Measurements from ENCODE around the gene ZNF611.
"Not testable (repeated sequence)": the region's sequence is repeated elsewhere in the genome, so short reads cannot be mapped to it uniquely, and the experiment has no call there.

Gene ZNF611

DNA sequence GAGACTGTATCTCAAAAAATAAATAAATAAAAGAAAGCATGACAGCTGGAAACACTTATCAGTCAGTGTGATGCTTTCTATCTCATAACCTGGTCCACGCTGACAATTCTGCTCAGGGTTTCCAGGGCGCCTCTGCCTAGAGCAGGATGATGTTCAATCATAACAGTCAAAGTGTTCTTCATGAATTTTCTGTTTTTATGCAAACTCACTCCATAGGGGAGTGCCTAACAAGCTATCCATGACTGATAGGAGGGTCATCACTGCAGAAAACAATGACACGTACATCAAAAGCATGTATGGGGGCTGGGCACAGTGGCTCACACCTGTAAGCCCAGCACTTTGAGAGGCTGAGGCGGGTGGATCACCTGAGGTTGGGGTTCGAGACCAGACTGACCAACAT, 55.2 kb downstream of the ZNF611 start:
- no peak for DNase-seq

DNA sequence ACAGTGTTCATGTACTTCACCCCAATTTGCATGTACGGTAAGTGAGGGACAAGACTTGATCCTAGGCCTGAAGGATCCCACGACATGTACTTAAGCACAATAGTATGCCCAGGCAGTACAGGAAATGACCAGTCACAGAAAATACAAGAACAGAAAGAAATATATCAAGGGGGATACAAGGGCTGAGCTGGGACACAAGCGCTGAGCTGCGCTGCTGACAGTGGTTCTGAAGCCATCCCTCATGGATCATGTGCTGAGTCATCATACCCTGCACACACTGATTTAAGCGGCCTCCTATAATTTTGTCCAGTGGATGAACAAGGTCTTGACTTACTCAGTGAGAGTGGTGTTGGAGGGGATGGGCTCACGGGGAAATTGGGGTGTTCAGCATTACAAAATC, 59.6 kb downstream of the ZNF611 start:
- not testable (repeated sequence) for DNase-seq

DNA sequence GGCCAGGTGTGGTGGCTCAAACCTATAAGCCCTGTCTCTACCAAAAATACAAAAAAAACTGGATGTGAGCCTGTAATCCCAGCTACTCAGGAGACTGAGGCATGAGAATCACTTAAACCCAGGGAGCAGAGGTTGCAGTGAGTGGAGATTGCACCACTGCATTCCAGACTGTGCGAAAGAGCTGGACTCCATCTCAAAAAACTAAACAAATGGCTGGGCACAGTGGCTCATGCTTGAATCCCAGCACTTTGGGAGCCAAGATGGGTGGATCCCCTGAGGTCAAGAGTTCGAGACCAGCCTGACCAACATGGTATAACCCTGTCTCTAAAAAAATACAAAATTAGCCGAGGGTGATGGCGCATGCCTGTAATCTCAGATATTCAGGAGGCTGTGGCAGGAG, 61.8 kb downstream of the ZNF611 start:
- no peak for DNase-seq

DNA sequence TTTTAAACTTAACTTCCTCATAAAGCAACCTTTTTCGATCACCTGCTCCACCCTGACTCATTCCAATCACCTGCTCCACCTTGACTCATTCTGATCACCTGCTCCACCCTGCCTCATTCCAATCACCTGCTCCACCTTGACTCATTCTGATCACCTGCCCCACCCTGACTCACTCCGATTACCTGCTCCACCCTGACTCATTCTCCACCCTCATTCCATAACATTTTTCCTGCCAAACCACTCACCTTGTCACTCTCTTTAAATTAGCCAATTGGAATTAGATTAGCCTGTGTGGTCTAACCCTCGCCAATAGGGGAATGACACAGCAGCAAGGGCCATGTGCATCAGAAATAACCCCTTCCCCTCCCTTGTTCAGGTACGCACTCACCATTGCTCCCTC, 64.8 kb downstream of the ZNF611 start:
- DNase-seq: no peak

DNA sequence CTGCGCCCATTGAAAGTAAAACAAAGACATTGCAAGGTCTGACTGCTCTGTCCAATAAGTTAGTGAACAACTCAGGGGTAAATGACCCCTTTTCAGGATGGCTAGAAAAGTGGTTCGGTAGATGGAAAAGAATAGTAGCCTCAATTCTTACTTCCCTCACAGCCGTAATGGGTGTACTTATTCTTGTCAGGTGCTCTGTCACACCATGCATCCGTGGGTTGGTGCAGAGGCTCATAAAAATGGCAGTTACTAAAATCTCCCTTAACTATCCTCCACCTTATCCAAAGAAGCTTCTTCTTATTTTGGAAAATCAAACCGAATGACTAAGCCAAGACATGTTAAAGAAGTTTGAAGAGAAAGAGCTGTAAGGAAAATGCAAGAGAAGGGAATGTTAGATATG, 65.3 kb downstream of the ZNF611 start:
- no peak for DNase-seq

DNA sequence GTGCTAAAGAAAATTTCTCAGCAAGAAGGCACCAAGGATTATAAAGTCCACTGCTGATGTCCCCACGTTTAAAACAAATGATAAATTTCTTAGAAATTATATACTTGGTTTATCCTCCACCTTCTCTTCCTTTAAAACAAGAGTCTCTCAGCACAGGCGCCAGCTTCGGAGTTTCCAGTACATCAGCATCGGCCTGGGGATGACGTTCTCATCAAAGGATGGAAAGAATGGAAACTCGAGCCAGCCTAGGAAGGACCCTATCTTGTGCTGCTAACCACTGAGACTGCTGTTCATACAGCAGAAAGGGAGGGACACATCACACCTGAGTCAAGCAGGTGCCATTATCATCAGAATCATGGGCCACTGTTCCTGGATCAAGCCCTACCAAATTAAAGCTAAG, 66.9 kb downstream of the ZNF611 start:
- no peak for DNase-seq

DNA sequence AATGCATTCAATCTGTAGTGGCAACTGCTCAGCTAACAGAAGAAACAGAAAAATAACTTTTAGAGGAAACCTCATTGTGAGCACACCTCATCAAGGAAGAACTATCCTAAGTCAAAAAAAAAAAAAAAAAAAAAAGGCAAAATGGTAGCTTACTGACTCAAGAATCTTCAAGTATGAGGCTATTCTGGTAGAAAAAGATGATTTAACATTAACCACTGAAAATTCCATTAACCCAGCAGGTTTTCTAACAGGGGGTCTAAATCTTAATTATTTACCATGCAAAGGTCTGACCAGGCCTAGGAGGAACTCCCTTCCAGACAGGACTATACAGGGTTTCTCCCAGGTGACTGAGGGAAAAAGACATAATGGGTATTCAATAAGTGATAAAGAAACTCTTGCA, 68.3 kb downstream of the ZNF611 start:
- DNase-seq: no peak

DNA sequence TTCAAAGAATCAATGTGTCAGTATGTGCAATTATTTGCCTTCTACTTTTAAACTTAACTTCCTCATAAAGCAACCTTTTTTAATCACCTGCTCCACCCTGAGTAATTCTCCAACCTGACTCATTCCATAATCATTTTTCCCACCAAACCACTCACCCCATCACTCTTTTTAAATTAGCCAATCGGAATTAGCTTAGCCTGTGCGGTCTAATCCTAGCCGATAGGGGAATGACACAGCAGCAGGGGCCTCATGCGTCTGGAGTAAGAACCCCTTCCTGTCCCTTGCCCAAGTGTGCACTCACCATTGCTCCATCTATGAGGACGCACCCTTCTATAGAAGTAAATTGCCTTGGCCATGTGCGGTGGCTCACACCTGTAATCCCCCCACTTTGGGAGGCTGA, 69.3 kb downstream of the ZNF611 start:
- no peak for DNase-seq

DNA sequence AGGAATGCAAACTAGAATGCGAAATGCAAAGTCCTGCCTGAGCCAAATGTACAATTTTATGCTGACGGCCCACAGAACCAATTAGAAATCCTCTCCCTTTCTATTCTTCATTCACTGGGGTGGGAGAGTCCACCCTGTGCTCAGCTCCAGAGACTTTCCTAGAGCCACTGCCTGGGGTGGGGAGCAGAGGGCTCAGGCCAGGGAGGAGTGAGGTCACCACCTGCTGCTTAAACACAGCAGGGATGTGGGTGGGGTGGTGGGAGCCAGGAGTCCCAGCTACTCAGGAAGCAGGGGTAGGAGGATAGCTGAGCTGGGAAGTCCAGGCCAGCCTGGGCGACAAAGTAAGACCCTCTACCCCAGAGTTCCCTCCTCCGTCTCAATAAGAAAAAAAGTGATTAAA, 69.8 kb downstream of the ZNF611 start:
- DNase-seq: no peak

DNA sequence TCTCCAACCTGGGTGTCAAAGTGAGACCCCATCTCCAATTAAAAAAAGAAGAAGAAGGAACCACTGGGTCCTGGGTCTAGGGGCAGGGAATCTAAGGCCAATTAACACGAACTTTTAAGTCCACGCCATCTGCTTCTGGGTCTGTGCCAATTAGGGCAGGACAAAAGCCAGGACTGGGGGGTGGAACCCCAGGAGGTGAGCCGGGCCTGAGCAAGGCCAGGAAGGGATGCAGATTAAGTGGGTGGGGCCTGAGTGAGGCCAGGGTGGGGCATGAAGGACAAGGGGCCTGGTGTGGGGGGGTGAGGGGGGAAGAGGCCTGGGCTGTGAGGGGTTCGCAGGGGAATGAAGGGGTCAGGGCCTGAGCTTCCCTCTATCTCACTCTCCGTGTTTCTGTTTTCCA, 70.4 kb downstream of the ZNF611 start:
- DNase-seq: no peak

DNA sequence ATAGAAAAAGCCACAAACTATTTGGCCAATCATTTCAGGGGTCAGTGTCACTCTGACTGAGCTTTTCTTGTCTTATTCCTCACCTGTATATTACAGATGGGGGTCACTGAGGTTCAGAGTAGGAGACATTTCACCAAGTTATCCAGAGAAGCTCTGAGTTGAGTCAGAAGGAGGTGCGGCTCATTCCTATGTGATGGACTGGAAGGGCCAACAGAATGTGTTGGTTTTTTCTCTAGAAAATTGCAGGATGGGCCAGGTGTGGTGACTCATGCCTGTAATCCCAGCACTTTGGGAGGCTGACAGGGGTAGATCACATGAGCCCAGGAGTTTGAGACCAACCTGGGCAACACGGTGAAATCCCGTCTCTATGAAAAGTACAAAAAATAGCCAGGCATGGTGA, 72.2 kb downstream of the ZNF611 start:
- DNase-seq: no peak

DNA sequence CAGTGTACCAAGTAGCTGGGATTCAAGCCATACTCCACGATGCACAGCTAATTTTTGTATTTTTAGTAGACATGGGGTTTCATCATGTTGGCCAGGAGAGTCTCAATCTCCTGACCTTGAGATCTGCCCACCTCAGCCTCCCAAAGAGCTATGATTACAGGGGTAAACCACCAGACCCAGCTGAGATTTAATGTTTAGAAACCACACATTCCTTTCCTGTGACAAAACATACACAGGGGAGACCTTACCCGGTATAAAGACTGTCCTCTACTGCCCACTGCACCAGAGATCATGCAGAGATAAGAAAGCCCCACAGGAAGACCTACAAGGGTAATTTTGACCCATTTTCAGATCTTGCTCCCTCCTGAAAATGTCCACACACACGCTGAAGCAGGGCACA, 73.9 kb downstream of the ZNF611 start:
- peak; percentile 8 for DNase-seq

DNA sequence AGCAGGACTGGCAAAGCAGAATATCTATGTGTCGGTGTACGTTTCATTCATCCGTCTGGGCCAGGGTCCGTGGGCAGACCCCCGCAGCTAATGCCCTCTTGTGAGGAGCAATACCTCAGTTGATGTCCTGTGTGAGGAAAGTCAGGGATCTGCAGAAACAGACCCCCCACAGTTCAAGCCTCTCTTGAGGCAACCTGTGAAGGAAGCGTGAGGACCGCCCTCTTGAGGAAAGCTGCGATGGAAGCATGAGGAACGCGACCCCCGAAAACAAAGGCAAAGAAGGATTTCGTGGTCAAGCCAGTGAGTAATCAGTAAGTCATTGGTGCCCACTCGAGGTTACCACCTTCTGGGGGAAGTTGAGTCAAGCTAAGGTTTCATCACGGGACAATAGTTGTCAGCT, 75.8 kb downstream of the ZNF611 start:
- no peak for DNase-seq

DNA sequence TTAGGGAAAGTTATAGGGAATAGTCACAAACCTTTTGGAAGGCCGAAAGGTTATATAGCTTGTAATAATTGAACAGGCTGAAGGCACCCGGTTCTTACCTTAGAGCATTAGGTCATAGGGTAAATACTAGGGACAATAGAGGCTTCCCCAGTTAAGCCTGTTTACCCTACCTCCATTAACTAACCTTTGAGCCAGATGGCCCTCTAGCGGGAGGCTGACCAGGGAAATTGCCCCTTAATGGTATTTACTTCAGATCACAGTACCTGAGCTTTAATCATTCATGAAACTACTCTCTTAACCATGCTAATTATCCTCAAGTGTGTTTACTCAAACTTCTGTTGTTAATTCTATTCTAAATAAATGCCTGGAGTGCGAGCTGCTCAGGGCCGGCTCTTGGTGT, 76.2 kb downstream of the ZNF611 start:
- DNase-seq: no peak

DNA sequence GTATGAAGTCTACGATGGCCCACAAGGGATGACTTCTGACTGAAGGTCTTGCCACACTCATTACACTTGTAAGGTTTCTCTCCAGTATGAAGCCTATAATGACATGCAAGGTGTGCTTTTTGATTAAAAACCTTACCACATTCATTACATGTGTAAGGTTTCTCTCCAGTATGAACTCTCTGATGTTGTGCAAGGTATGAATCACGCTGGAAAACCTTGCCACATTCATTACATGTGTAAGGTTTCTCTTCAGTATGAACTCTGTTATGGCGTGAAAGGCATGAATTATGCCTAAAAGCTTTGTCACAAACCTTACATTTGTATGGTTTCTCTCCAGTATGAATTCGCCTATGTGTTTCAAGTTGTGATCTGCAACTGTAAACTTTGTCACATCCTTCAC, 81.7 kb downstream of the ZNF611 start:
- no peak for DNase-seq

Measured in fibroblast of skin of scalp (primary cell).